IMR-90 (cell line): ENCODE data around the gene CFAP61.

ENCODE experiments used
- BHLHE40 ChIP-seq: fragments of 150-350 bp; IDR thresholded peaks from 2 replicates; pipeline ENCODE4 v1.6.1; 2016; ENCODE audit warnings: mild to moderate bottlenecking, low read depth, low read length
- FOS ChIP-seq: fragments of 150-350 bp; IDR thresholded peaks from 2 replicates; pipeline ENCODE4 v1.6.1; 2016; ENCODE audit warnings: low read depth, low read length
- MAFK ChIP-seq: IDR thresholded peaks from 2 replicates; pipeline ENCODE4 v1.6.1; 2012; ENCODE audit warnings: low read depth, low read length, improper control_type of control experiment
- MAZ ChIP-seq: IDR thresholded peaks from 2 replicates; pipeline ENCODE4 v1.6.1; 2012; ENCODE audit warnings: low read depth, mild to moderate bottlenecking, low read length, improper control_type of control experiment, moderate library complexity, borderline replicate concordance
- MXI1 ChIP-seq: IDR thresholded peaks from 2 replicates; pipeline ENCODE4 v1.6.1; 2012; ENCODE audit warnings: low read depth, mild to moderate bottlenecking, low read length, moderate library complexity, borderline replicate concordance
- NFE2L2 ChIP-seq: fragments of 150-350 bp; IDR thresholded peaks from 2 replicates; pipeline ENCODE4 v1.6.1; 2016; ENCODE audit warnings: low read depth, mild to moderate bottlenecking, low read length
- POLR2A ChIP-seq: IDR thresholded peaks from 2 replicates; pipeline ENCODE4 v1.6.1; 2012; ENCODE audit warnings: mild to moderate bottlenecking, low read depth, low read length
- RAD21 ChIP-seq: IDR thresholded peaks from 2 replicates; pipeline ENCODE4 v1.6.1; 2012; ENCODE audit warnings: low read length, improper control_type of control experiment
- RCOR1 ChIP-seq: IDR thresholded peaks from 2 replicates; pipeline ENCODE4 v1.6.1; 2012; ENCODE audit warnings: mild to moderate bottlenecking, low read length, improper control_type of control experiment; ENCODE audit not compliant: insufficient replicate concordance
- RFX5 ChIP-seq: IDR thresholded peaks from 2 replicates; pipeline ENCODE4 v1.8.0; 2012; ENCODE audit warnings: low read depth, mild to moderate bottlenecking, low read length, moderate library complexity
- TF ChIP-seq, protein P1 (sequence below): conservative IDR thresholded peaks from 2 replicates; pipeline ENCODE4 v1.5.1; 2012; ENCODE audit warnings: mild to moderate bottlenecking, low read depth, low read length, improper control_type of control experiment

DNA sequence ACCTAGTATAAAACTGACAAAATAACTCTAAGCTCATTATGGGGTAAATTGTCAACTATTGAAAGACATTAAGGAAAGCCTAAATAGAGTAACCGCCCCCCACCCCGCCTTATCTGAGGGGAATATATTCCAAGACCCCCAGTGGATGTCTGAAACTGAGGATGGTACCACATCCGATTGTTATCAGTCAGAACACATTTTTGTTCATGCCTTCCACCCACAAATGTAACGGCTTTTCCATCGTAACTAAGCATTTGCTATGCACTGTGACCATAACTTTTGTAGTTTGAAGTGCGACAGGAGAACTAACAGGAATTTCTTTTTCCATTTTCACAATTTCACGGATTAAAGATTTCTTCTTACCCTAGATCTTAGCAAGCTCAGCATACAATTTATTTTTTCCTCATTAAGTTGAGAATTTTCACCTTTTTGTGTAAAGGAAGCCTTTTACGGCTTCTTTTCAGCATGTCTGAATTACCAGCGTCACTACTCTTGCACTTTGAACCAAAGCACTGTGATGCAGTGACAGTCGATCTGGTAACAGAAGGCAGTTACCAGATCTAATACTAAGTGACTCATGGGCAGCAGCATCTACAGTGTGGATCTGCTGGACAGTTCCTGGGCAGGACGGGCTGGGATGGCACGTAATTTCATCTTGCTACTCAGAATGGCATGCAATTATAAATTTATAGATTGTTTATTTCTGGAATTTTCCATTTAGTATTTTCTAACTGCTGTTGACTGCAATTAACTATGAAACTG is 11.8 kb downstream of the CFAP61 start:
- TF ChIP-seq, protein P1, sequence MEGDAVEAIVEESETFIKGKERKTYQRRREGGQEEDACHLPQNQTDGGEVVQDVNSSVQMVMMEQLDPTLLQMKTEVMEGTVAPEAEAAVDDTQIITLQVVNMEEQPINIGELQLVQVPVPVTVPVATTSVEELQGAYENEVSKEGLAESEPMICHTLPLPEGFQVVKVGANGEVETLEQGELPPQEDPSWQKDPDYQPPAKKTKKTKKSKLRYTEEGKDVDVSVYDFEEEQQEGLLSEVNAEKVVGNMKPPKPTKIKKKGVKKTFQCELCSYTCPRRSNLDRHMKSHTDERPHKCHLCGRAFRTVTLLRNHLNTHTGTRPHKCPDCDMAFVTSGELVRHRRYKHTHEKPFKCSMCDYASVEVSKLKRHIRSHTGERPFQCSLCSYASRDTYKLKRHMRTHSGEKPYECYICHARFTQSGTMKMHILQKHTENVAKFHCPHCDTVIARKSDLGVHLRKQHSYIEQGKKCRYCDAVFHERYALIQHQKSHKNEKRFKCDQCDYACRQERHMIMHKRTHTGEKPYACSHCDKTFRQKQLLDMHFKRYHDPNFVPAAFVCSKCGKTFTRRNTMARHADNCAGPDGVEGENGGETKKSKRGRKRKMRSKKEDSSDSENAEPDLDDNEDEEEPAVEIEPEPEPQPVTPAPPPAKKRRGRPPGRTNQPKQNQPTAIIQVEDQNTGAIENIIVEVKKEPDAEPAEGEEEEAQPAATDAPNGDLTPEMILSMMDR = no peak
- no peak for TF ChIP-seq MAFK
- no peak for TF ChIP-seq MXI1
- TF ChIP-seq MAZ = no peak
- no peak for TF ChIP-seq FOS
- TF ChIP-seq POLR2A = no peak
- no peak for TF ChIP-seq RCOR1
- no peak for TF ChIP-seq NFE2L2
- no peak for TF ChIP-seq RFX5
- TF ChIP-seq BHLHE40 = no peak
- no peak for TF ChIP-seq RAD21
